Neural progenitor cell (in vitro differentiated cells): Measurements from ENCODE around the gene DUSP11. TPM values are rescaled to one million over a fixed set of nuclear protein-coding genes. Genes with fewer than 3 reads are reported as not detected.
"Not testable (repeated sequence)": the region's sequence is repeated elsewhere in the genome, so short reads cannot be mapped to it uniquely, and the experiment has no call there.

Source experiments
- DNase-seq: peaks from one replicate; pipeline ENCODE4 v3.0.0-alpha.2; 2016; ENCODE audit warnings: low spot score
- H2AFZ ChIP-seq: fragments of 200-600 bp; sonication (generic); replicated peaks from 2 replicates; pipeline ENCODE4 v1.6.1; 2016; ENCODE audit warnings: antibody characterized with exemption
- H3F3A ChIP-seq: fragments of 200-600 bp; sonication (generic); 2 replicates; pipeline ENCODE4 v1.6.1; 2016; ENCODE audit warnings: antibody characterized with exemption, low read depth
- H3K27ac ChIP-seq: fragments of 200-600 bp; sonication (generic); 2 replicates; pipeline ENCODE4 v1.5.1; 2016; ENCODE audit warnings: mild to moderate bottlenecking
- H3K27me3 ChIP-seq: fragments of 200-600 bp; sonication (generic); 2 replicates; pipeline ENCODE4 v1.6.1; 2016; ENCODE audit warnings: mild to moderate bottlenecking, moderate library complexity
- H3K36me3 ChIP-seq: fragments of 200-600 bp; sonication (generic); 2 replicates; pipeline ENCODE4 v1.5.1; 2016
- H3K4me1 ChIP-seq: fragments of 200-600 bp; sonication (generic); 2 replicates; pipeline ENCODE4 v1.6.1; 2016; ENCODE audit warnings: mixed run types
- H3K4me2 ChIP-seq: fragments of 200-600 bp; sonication (generic); 2 replicates; pipeline ENCODE4 v1.6.1; 2016
- H3K4me3 ChIP-seq: fragments of 200-600 bp; sonication (generic); 2 replicates; pipeline ENCODE4 v1.5.1; 2016
- H3K79me2 ChIP-seq: fragments of 200-600 bp; sonication (generic); 2 replicates; pipeline ENCODE4 v1.6.1; 2016; ENCODE audit warnings: low read depth
- H3K9ac ChIP-seq: fragments of 200-600 bp; sonication (generic); 2 replicates; pipeline ENCODE4 v1.6.1; 2016
- H3K9me3 ChIP-seq: fragments of 200-600 bp; sonication (generic); 2 replicates; pipeline ENCODE4 v1.5.1; 2016; ENCODE audit warnings: low read depth
- H4K20me1 ChIP-seq: fragments of 200-600 bp; sonication (generic); 2 replicates; pipeline ENCODE4 v1.6.1; 2016; ENCODE audit warnings: low read depth
- H3K27ac Mint-ChIP-seq: 3 replicates; pipeline ENCODE4 v1.8.0; 2021; ENCODE audit warnings: mixed read lengths
- H3K27me3 Mint-ChIP-seq: 2 replicates; pipeline ENCODE4 v1.8.0; 2022; ENCODE audit warnings: low read depth, mild to moderate bottlenecking, inconsistent platforms, moderate library complexity, mixed read lengths; ENCODE audit not compliant: insufficient read depth
- H3K36me3 Mint-ChIP-seq: 3 replicates; pipeline ENCODE4 v1.8.0; 2021; ENCODE audit warnings: mixed read lengths
- H3K4me1 Mint-ChIP-seq: 3 replicates; pipeline ENCODE4 v1.8.0; 2021; ENCODE audit warnings: mixed read lengths
- H3K4me3 Mint-ChIP-seq: 3 replicates; pipeline ENCODE4 v1.8.0; 2021; ENCODE audit warnings: mild to moderate bottlenecking, moderate library complexity, mixed read lengths
- H3K9me3 Mint-ChIP-seq: 3 replicates; pipeline ENCODE4 v1.8.0; 2020; ENCODE audit warnings: mixed read lengths
- CTCF ChIP-seq: fragments of 200-600 bp; sonication (generic); IDR thresholded peaks from 2 replicates; pipeline ENCODE4 v1.5.1; 2017; ENCODE audit warnings: antibody characterized with exemption, mild to moderate bottlenecking
- EZH2 ChIP-seq: fragments of 200-600 bp; sonication (generic); IDR thresholded peaks from 2 replicates; pipeline ENCODE4 v1.6.1; 2017; ENCODE audit warnings: antibody characterized with exemption, mild to moderate bottlenecking, moderate library complexity
- EZH2phosphoT487 ChIP-seq: fragments of 200-600 bp; sonication (generic); IDR thresholded peaks from 2 replicates; pipeline ENCODE4 v1.6.1; 2017; ENCODE audit warnings: antibody characterized with exemption
- total RNA-seq: library from RNA; depleted of rRNA; stranded (reverse); fragments of >200 nt; gene quantifications from 2 replicates; pipeline ENCODE4 v1.2.3, GENCODE V29; 2015; ENCODE audit warnings: low replicate concordance

The DUSP11 gene
- total RNA-seq, 1 donor from 2014 or later: 43.5 TPM

GRCh38 chr2:73728711-73729110 lies 51.2 kb downstream of the DUSP11 start:
- Histone ChIP-seq H4K20me1 (no peaks in the 10 kb centered on the region), H3F3A (no peaks in the 10 kb centered on the region), H3K4me1 (no peaks in the 10 kb centered on the region), H3K9me3 (no peaks in the 10 kb centered on the region), H3K27ac (no peak overlapping the region), H3K36me3 (no peaks in the 10 kb centered on the region), H2AFZ (no peak overlapping the region), H3K9ac (no peak overlapping the region), H3K4me3 (no peak overlapping the region), H3K4me2 (no peak overlapping the region), H3K27me3 (no peaks in the 10 kb centered on the region), H3K79me2 (no peaks in the 10 kb centered on the region)
- Mint-ChIP-seq H3K9me3 (no peaks in the 10 kb centered on the region), H3K4me3 (no peak overlapping the region), H3K27me3 (no peaks in the 10 kb centered on the region), H3K4me1 (no peaks in the 10 kb centered on the region), H3K27ac (no peak overlapping the region), H3K36me3 (peaks cover 12% of the 10 kb centered on the region)
- no peak for DNase-seq
- no peak for TF ChIP-seq EZH2phosphoT487
- no peak for TF ChIP-seq CTCF
- no peak for TF ChIP-seq EZH2

- no peak overlapping the region for H3K9ac ChIP-seq
- TF ChIP-seq CTCF: no peak
- TF ChIP-seq EZH2: no peak
- no peak for TF ChIP-seq EZH2phosphoT487
- H3K4me2 ChIP-seq: no peak overlapping the region
- H3F3A ChIP-seq: no peaks in the 10 kb centered on the region
- no peaks in the 10 kb centered on the region for H3K4me1 ChIP-seq
- Mint-ChIP-seq H3K27ac (no peak overlapping the region), H3K27me3 (no peaks in the 10 kb centered on the region), H3K9me3 (no peaks in the 10 kb centered on the region), H3K4me1 (no peaks in the 10 kb centered on the region), H3K36me3 (peaks cover 14% of the 10 kb centered on the region), H3K4me3 (no peak overlapping the region)
- no peaks in the 10 kb centered on the region for H3K36me3 ChIP-seq
- no peaks in the 10 kb centered on the region for H3K79me2 ChIP-seq
- no peak overlapping the region for H2AFZ ChIP-seq
- DNase-seq: no peak
- no peak overlapping the region for H3K27ac ChIP-seq
- H3K27me3 ChIP-seq: no peaks in the 10 kb centered on the region
- no peak overlapping the region for H3K4me3 ChIP-seq
- no peaks in the 10 kb centered on the region for H3K9me3 ChIP-seq
- H4K20me1 ChIP-seq: no peaks in the 10 kb centered on the region
Observed at GRCh38 chr2:73728043-73728442, 51.9 kb downstream of the DUSP11 start.

GRCh38 chr2:73726657-73727056 lies 53.2 kb downstream of the DUSP11 start:
- H3K27ac ChIP-seq, H4K20me1 ChIP-seq, H3K9me3 Mint-ChIP-seq, H3K27ac Mint-ChIP-seq, H3K4me1 ChIP-seq, H2AFZ ChIP-seq, H3K27me3 Mint-ChIP-seq, H3K4me3 ChIP-seq, H3K4me1 Mint-ChIP-seq, H3K27me3 ChIP-seq, H3K79me2 ChIP-seq, H3K4me2 ChIP-seq, H3K36me3 ChIP-seq, H3K36me3 Mint-ChIP-seq, H3K9me3 ChIP-seq, H3K9ac ChIP-seq, H3K4me3 Mint-ChIP-seq, H3F3A ChIP-seq, DNase-seq: not testable (repeated sequence)

GRCh38 chr2:73718851-73719621 lies 60.9 kb downstream of the DUSP11 start:
- H3K27ac ChIP-seq: no peak overlapping the region
- no peak overlapping the region for H3K4me3 ChIP-seq
- no peak overlapping the region for H3K4me2 ChIP-seq
- peaks cover 6% of the 10 kb centered on the region for H3K27me3 Mint-ChIP-seq
- H3K27me3 ChIP-seq: peaks cover 24% of the 10 kb centered on the region
- no peak for DNase-seq
- no peak overlapping the region for H3K4me3 Mint-ChIP-seq
- H3F3A ChIP-seq: no peaks in the 10 kb centered on the region
- TF ChIP-seq EZH2: no peak
- no peak for TF ChIP-seq EZH2phosphoT487
- no peak for TF ChIP-seq CTCF
- no peaks in the 10 kb centered on the region for H3K4me1 ChIP-seq
- H3K4me1 Mint-ChIP-seq: no peaks in the 10 kb centered on the region
- no peaks in the 10 kb centered on the region for H3K36me3 ChIP-seq
- H3K9ac ChIP-seq: no peak overlapping the region
- no peak overlapping the region for H2AFZ ChIP-seq
- peaks cover 5% of the 10 kb centered on the region for H3K36me3 Mint-ChIP-seq
- H3K27ac Mint-ChIP-seq: no peak overlapping the region
- no peaks in the 10 kb centered on the region for H3K9me3 ChIP-seq
- no peaks in the 10 kb centered on the region for H3K79me2 ChIP-seq
- peaks cover 8% of the 10 kb centered on the region for H3K9me3 Mint-ChIP-seq
- no peaks in the 10 kb centered on the region for H4K20me1 ChIP-seq
